GM12878 (cell line): Measurements from ENCODE around the gene ZNF780B.

Source experiments
- CEBPB ChIP-seq, 2 experiments: fragments of 150-350 bp in 1 of 2; IDR thresholded peaks; 2 replicates each; pipeline ENCODE4 v1.6.1; 2012 to 2014; ENCODE audit warnings: low read depth in 2 of 2, low read length in 2 of 2, borderline replicate concordance in 1 of 2, inconsistent platforms in 1 of 2
- CTCF ChIP-seq, 3 experiments: IDR thresholded peaks in 2 of 3; conservative IDR thresholded peaks in 1 of 3; 2 replicates each; pipeline ENCODE4 v1.5.1; 2011; ENCODE audit warnings: low read depth in 3 of 3, low read length in 3 of 3, mild to moderate bottlenecking in 3 of 3, control low read depth in 2 of 3, moderate library complexity in 2 of 3, inconsistent platforms in 1 of 3, mixed read lengths in 1 of 3; ENCODE audit not compliant: control insufficient read depth in 2 of 3, insufficient read depth in 1 of 3; ENCODE audit errors: extremely low read depth in 1 of 3
- EP300 ChIP-seq, 2 experiments: fragments of 150-350 bp in 1 of 2; IDR thresholded peaks; 2 replicates each; pipeline ENCODE4 v1.6.1; 2011 to 2012; ENCODE audit warnings: low read depth in 2 of 2, low read length in 2 of 2, borderline replicate concordance in 1 of 2, improper control_type of control experiment in 1 of 2, inconsistent platforms in 1 of 2; ENCODE audit not compliant: control insufficient read depth in 1 of 2
- ETV6 ChIP-seq, 2 experiments: fragments of 450-650 bp in 1 of 2; IDR thresholded peaks in 1 of 2; conservative IDR thresholded peaks in 1 of 2; 2 replicates each; pipeline ENCODE4 v1.6.1; 2014; ENCODE audit warnings: antibody characterized with exemption in 1 of 2, borderline replicate concordance in 1 of 2, low read depth in 1 of 2, mild to moderate bottlenecking in 1 of 2, moderate library complexity in 1 of 2
- JUND ChIP-seq: IDR thresholded peaks from 2 replicates; pipeline ENCODE4 v1.6.1; 2012; ENCODE audit warnings: low read depth, mild to moderate bottlenecking, low read length, improper control_type of control experiment, moderate library complexity
- LARP7 ChIP-seq: fragments of 450-650 bp; IDR thresholded peaks from 2 replicates; pipeline ENCODE4 v1.6.1; 2017; ENCODE audit warnings: mild to moderate bottlenecking
- MAX ChIP-seq: IDR thresholded peaks from 2 replicates; pipeline ENCODE4 v1.6.1; 2012; ENCODE audit warnings: low read depth, low read length, improper control_type of control experiment
- MYC ChIP-seq: IDR thresholded peaks from 2 replicates; pipeline ENCODE4 v1.6.1; 2011; ENCODE audit warnings: mild to moderate bottlenecking, low read length, moderate library complexity, inconsistent platforms; ENCODE audit not compliant: insufficient read depth, insufficient replicate concordance, insufficient read length, severe bottlenecking
- POLR2A ChIP-seq: IDR thresholded peaks from 2 replicates; pipeline ENCODE4 v1.6.1; 2011; ENCODE audit warnings: low read depth, mild to moderate bottlenecking, low read length
- SUPT20H ChIP-seq: IDR thresholded peaks from 2 replicates; pipeline ENCODE4 v1.6.1; 2011; ENCODE audit warnings: low read depth, mild to moderate bottlenecking, low read length, moderate library complexity, borderline replicate concordance; ENCODE audit not compliant: control insufficient read depth
- YY1 ChIP-seq: IDR thresholded peaks from 2 replicates; pipeline ENCODE4 v1.6.1; 2011; ENCODE audit warnings: low read depth, mild to moderate bottlenecking, low read length
- TF ChIP-seq, protein P1 (sequence below): IDR thresholded peaks from 2 replicates; pipeline ENCODE4 v1.6.1; 2012; ENCODE audit warnings: mild to moderate bottlenecking, low read depth, low read length

GRCh38 chr19:40090241-40091204 lies 34.5 kb upstream of the ZNF780B start, which contains the start of gene ZNF780A:
- no peak for TF ChIP-seq CTCF (IDR thresholded peaks at IDR 0.05 in 2 of 3, conservative IDR thresholded peaks at IDR 0.05 in 1 of 3; ENCODE audit: control insufficient read depth in 2 of 3, extremely low read depth in 1 of 3, insufficient read depth in 1 of 3, low read depth in 3 of 3, low read length in 3 of 3)
- peak; percentile 59 for TF ChIP-seq YY1
- peak; percentile 82; the same call in 1 of the 2 replicates for TF ChIP-seq LARP7
- TF ChIP-seq MYC, result no peak
- TF ChIP-seq, protein P1, sequence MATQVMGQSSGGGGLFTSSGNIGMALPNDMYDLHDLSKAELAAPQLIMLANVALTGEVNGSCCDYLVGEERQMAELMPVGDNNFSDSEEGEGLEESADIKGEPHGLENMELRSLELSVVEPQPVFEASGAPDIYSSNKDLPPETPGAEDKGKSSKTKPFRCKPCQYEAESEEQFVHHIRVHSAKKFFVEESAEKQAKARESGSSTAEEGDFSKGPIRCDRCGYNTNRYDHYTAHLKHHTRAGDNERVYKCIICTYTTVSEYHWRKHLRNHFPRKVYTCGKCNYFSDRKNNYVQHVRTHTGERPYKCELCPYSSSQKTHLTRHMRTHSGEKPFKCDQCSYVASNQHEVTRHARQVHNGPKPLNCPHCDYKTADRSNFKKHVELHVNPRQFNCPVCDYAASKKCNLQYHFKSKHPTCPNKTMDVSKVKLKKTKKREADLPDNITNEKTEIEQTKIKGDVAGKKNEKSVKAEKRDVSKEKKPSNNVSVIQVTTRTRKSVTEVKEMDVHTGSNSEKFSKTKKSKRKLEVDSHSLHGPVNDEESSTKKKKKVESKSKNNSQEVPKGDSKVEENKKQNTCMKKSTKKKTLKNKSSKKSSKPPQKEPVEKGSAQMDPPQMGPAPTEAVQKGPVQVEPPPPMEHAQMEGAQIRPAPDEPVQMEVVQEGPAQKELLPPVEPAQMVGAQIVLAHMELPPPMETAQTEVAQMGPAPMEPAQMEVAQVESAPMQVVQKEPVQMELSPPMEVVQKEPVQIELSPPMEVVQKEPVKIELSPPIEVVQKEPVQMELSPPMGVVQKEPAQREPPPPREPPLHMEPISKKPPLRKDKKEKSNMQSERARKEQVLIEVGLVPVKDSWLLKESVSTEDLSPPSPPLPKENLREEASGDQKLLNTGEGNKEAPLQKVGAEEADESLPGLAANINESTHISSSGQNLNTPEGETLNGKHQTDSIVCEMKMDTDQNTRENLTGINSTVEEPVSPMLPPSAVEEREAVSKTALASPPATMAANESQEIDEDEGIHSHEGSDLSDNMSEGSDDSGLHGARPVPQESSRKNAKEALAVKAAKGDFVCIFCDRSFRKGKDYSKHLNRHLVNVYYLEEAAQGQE, result no peak
- TF ChIP-seq MAX, result 0 out of 2 replicates have a peak, but pooled peaks have one; percentile 30
- TF ChIP-seq SUPT20H, result no peak
- TF ChIP-seq JUND, result no peak
- no peak for TF ChIP-seq CEBPB (IDR thresholded peaks at IDR 0.05; ENCODE audit: borderline replicate concordance in 1 of 2, low read depth in 2 of 2, low read length in 2 of 2)
- peak in 1 of 2 experiments; percentile 62; a peak in 2 of 4 replicates for TF ChIP-seq ETV6 (conservative IDR thresholded peaks at IDR 0.05 in 1 of 2, IDR thresholded peaks at IDR 0.05 in 1 of 2; ENCODE audit: borderline replicate concordance in 1 of 2, low read depth in 1 of 2)
- peak; percentile 90 for TF ChIP-seq POLR2A
- TF ChIP-seq EP300 (IDR thresholded peaks at IDR 0.05; ENCODE audit: borderline replicate concordance in 1 of 2, control insufficient read depth in 1 of 2, low read depth in 2 of 2, low read length in 2 of 2), result peak in 1 of 2 experiments; percentile 33; a peak in 1 of 4 replicates
